Liver (tissue), 9 donors: ENCODE data around the gene FREY1. TPM values are rescaled to one million over a fixed set of nuclear protein-coding genes. Genes with fewer than 3 reads are reported as not detected.
A peak's percentile ranks its signal among the peaks of the same experiment; 100 is the strongest.

Source experiments
- DNase-seq: peaks from one replicate; pipeline ENCODE4 v3.0.0-alpha.2; 2017; ENCODE audit warnings: low spot score
- H3K27ac ChIP-seq, 2 donors: one replicate each; pipeline ENCODE4 v1.7.0; 2013; ENCODE audit warnings: inconsistent platforms in 2 of 2, low read length in 2 of 2, control low read depth in 1 of 2, low read depth in 1 of 2, mild to moderate bottlenecking in 1 of 2
- H3K27me3 ChIP-seq, 4 donors: one replicate each; pipeline versions ENCODE4 v1.6.1 to v1.7.0; 2013; ENCODE audit warnings: low read length in 3 of 4, inconsistent platforms in 1 of 4, mild to moderate bottlenecking in 1 of 4, moderate library complexity in 1 of 4; ENCODE audit not compliant: control insufficient read depth in 4 of 4, insufficient read depth in 4 of 4
- H3K36me3 ChIP-seq, 4 donors: one replicate each; pipeline versions ENCODE4 v1.6.1 to v1.7.0; 2013; ENCODE audit warnings: low read length in 3 of 4, mild to moderate bottlenecking in 3 of 4, low read depth in 1 of 4, moderate library complexity in 1 of 4; ENCODE audit not compliant: control insufficient read depth in 4 of 4, insufficient read depth in 3 of 4
- H3K4me1 ChIP-seq, 4 donors: one replicate each; pipeline versions ENCODE4 v1.6.1 to v1.7.0; 2013; ENCODE audit warnings: low read length in 3 of 4, mild to moderate bottlenecking in 3 of 4, moderate library complexity in 1 of 4; ENCODE audit not compliant: control insufficient read depth in 4 of 4, insufficient read depth in 4 of 4
- H3K4me3 ChIP-seq, 3 donors: one replicate each; pipeline versions ENCODE4 v1.6.1 to v1.7.0; 2013; ENCODE audit warnings: low read length in 3 of 3, control low read depth in 1 of 3, low read depth in 1 of 3, mild to moderate bottlenecking in 1 of 3
- H3K9ac ChIP-seq, 2 donors: one replicate each; pipeline ENCODE4 v1.7.0; 2013; ENCODE audit warnings: low read length in 2 of 2, mild to moderate bottlenecking in 2 of 2, moderate library complexity in 2 of 2, control low read depth in 1 of 2, low read depth in 1 of 2
- H3K9me3 ChIP-seq, 4 donors: one replicate each; pipeline versions ENCODE4 v1.6.1 to v1.7.0; 2013; ENCODE audit warnings: low read length in 3 of 4; ENCODE audit not compliant: control insufficient read depth in 4 of 4
- ATF3 ChIP-seq: IDR thresholded peaks from 2 replicates; pipeline ENCODE4 v1.6.1; 2016; ENCODE audit warnings: antibody characterized with exemption
- CTCF ChIP-seq: fragments of 150-350 bp; IDR thresholded peaks from 2 replicates; pipeline ENCODE4 v1.5.1; 2017; ENCODE audit warnings: improper control_type of control experiment, low read depth, low read length; ENCODE audit not compliant: missing input control
- EGR1 ChIP-seq, 2 donors: IDR thresholded peaks; 2 replicates each; pipeline ENCODE4 v1.6.1; 2016 to 2018; ENCODE audit warnings: antibody characterized with exemption in 2 of 2, low read depth in 2 of 2
- FOXA1 ChIP-seq: IDR thresholded peaks from 2 replicates; pipeline ENCODE4 v1.6.1; 2016; ENCODE audit warnings: antibody characterized with exemption
- FOXA2 ChIP-seq: IDR thresholded peaks from 2 replicates; pipeline ENCODE4 v1.6.1; 2016; ENCODE audit warnings: antibody characterized with exemption
- GABPA ChIP-seq, 2 donors: IDR thresholded peaks in 1 of 2; conservative IDR thresholded peaks in 1 of 2; 2 replicates each; pipeline ENCODE4 v1.6.1; 2016; ENCODE audit warnings: antibody characterized with exemption in 2 of 2, mild to moderate bottlenecking in 1 of 2, moderate library complexity in 1 of 2
- HNF4A ChIP-seq, 2 donors: conservative IDR thresholded peaks; 2 replicates each; pipeline ENCODE4 v1.6.1; 2016; ENCODE audit warnings: antibody characterized with exemption in 2 of 2, mild to moderate bottlenecking in 2 of 2
- JUND ChIP-seq, 2 donors: IDR thresholded peaks; 2 replicates each; pipeline ENCODE4 v1.6.1; 2016; ENCODE audit warnings: antibody characterized with exemption in 2 of 2
- MAX ChIP-seq: IDR thresholded peaks from 2 replicates; pipeline ENCODE4 v1.6.1; 2016; ENCODE audit warnings: antibody characterized with exemption
- RAD21 ChIP-seq, 2 donors: IDR thresholded peaks; 2 replicates each; pipeline ENCODE4 v1.6.1; 2016; ENCODE audit warnings: antibody characterized with exemption in 2 of 2, mild to moderate bottlenecking in 2 of 2
- REST ChIP-seq: IDR thresholded peaks from 2 replicates; pipeline ENCODE4 v1.6.1; 2016; ENCODE audit warnings: antibody characterized with exemption, mild to moderate bottlenecking
- RXRA ChIP-seq, 2 donors: IDR thresholded peaks; 2 replicates each; pipeline ENCODE4 v1.6.1; 2017 to 2018; ENCODE audit warnings: antibody characterized with exemption in 2 of 2, mild to moderate bottlenecking in 1 of 2
- SP1 ChIP-seq: IDR thresholded peaks from 2 replicates; pipeline ENCODE4 v1.6.1; 2018; ENCODE audit warnings: antibody characterized with exemption, mild to moderate bottlenecking
- TAF1 ChIP-seq: conservative IDR thresholded peaks from 2 replicates; pipeline ENCODE4 v1.6.1; 2016; ENCODE audit warnings: antibody characterized with exemption, mild to moderate bottlenecking
- YY1 ChIP-seq: IDR thresholded peaks from 2 replicates; pipeline ENCODE4 v1.6.1; 2016; ENCODE audit warnings: antibody characterized with exemption, mild to moderate bottlenecking
- ZBTB33 ChIP-seq: IDR thresholded peaks from 2 replicates; pipeline ENCODE4 v1.6.1; 2016; ENCODE audit warnings: antibody characterized with exemption
- WGBS: extraction: QIAGEN DNeasy Blood & Tissue Kit; methylation state at CpG from one replicate; pipeline ENCODE4 v1.1.7; 2013; 5-methylcytosine and 5-hydroxymethylcytosine counted together
- polyA plus RNA-seq, 2 donors: library from polyadenylated mRNA; stranded (reverse) in 1 of 2; unstranded in 1 of 2; fragments of 200-250 nt in 1 of 2; fragments of >200 nt in 1 of 2; fragmentation: Nextera tagmentation in 1 of 2; extraction: Ambion mirVana in 1 of 2; gene quantifications; one replicate each; pipeline versions ENCODE4 v1.2.1 to v1.2.3, GENCODE V29; 2013 to 2015
- total RNA-seq, 2 donors: library from RNA; depleted of rRNA; stranded (reverse); fragments of >200 nt; gene quantifications; one replicate each; pipeline ENCODE4 v1.2.3, GENCODE V29; 2014
- donor health status: healthy.
- donor health status: healthy.
- donor health status: healthy.
- donor health status: healthy.
- donor health status: healthy.

FREY1 gene
- total and polyA plus RNA-seq, 4 donors, result 0.18 to 2.1 (median 0.75) TPM; not detected in 1

GRCh38 chr11:45930951-45931570 is 24.0 kb upstream of the FREY1 start:
- H3K9me3 ChIP-seq, result no peaks in the 10 kb centered on the region
- peaks cover 10 to 23% (median 20%) of the 10 kb centered on the region in 4 donors for H3K4me1 ChIP-seq
- H3K27ac ChIP-seq, result no peak overlapping the region
- no peak overlapping the region for H3K9ac ChIP-seq
- TF ChIP-seq YY1 (no peak), FOXA2 (no peak), SP1 (no peak), GABPA (IDR thresholded peaks at IDR 0.05 in 1 of 2, conservative IDR thresholded peaks at IDR 0.05 in 1 of 2) (no peak), RAD21 (IDR thresholded peaks at IDR 0.05) (no peak), RXRA (IDR thresholded peaks at IDR 0.05) (no peak), REST (no peak), JUND (IDR thresholded peaks at IDR 0.05) (no peak), CTCF (no peak), EGR1 (IDR thresholded peaks at IDR 0.05; ENCODE audit: low read depth in 2 of 2) (no peak), FOXA1 (no peak), HNF4A (conservative IDR thresholded peaks at IDR 0.05) (no peak), MAX (no peak), TAF1 (no peak)
- no peaks in the 10 kb centered on the region for H3K27me3 ChIP-seq
- no peak overlapping the region for H3K4me3 ChIP-seq
- no peak for DNase-seq
- H3K36me3 ChIP-seq, result peaks cover 2 to 7% (median 6%) of the 10 kb centered on the region in 4 donors
- 92% methylated on average over 8 of the region's 8 CpGs for WGBS

GRCh38 chr11:45930031-45930794 is 23.1 kb upstream of the FREY1 start:
- DNase-seq, result peak; percentile 33
- TF ChIP-seq REST (no peak), GABPA (IDR thresholded peaks at IDR 0.05 in 1 of 2, conservative IDR thresholded peaks at IDR 0.05 in 1 of 2) (no peak), ATF3 (no peak), RXRA (IDR thresholded peaks at IDR 0.05) (no peak), SP1 (no peak), ZBTB33 (no peak), FOXA2 (no peak)
- no peaks in the 10 kb centered on the region for H3K9me3 ChIP-seq
- no peak overlapping the region for H3K9ac ChIP-seq
- H3K27ac ChIP-seq, result no peak overlapping the region
- H3K36me3 ChIP-seq, result peaks cover 0 to 5% (median 3%) of the 10 kb centered on the region in 4 donors
- 80% methylated on average over 14 of the region's 14 CpGs for WGBS
- H3K4me1 ChIP-seq, result peaks cover 10 to 23% (median 20%) of the 10 kb centered on the region in 4 donors
- H3K4me3 ChIP-seq, result no peak overlapping the region
- H3K27me3 ChIP-seq, result no peaks in the 10 kb centered on the region
